ENCODE measurements around the gene PCDH8. TPM values are rescaled to one million over a fixed set of nuclear protein-coding genes. Genes with fewer than 3 reads are reported as not detected.

Gene PCDH8
- total RNA-seq, 1 experiment from 2014 or later: 4.8 TPM

DNA sequence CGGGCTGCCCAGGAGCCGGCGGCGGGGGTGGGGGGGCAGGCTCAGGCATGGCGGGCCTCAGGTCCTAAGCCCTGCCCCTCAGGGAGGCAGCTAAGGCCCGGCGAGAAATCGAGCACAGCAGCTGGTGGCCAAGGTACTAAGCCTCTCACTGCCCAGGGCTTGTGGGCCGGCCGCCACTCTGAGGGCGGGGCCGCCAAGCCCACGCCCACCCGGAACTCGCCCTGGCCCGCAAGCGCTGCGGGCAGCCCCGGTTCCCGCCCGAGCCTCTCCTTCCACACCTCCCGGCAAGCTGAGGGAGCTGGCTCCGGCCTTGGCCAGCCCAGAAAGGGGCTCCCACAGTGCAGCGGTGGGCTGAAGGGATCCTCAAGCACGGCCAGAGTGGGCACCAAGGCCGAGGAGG lies 33.1 kb downstream of the PCDH8 start:
- Histone ChIP-seq H3K36me3 (ENCODE audit: insufficient read depth, low read length, poor library complexity, severe bottlenecking) (no peaks in the 10 kb centered on the region), H3K4me3 (ENCODE audit: low read depth, low read length, poor library complexity, severe bottlenecking) (no peak overlapping the region), H3K27me3 (replicated peaks; ENCODE audit: insufficient read depth, low read depth, low read length, poor library complexity) (no peaks in the 10 kb centered on the region), H3K9me3 (ENCODE audit: low read depth, low read length, poor library complexity, severe bottlenecking) (no peaks in the 10 kb centered on the region), H3K4me1 (ENCODE audit: insufficient read depth, low read length, poor library complexity, severe bottlenecking) (peaks cover 4% of the 10 kb centered on the region), H3K27ac (ENCODE audit: low read depth, low read length, poor library complexity, severe bottlenecking) (no peak overlapping the region)
- no peak for TF ChIP-seq EZH2 (IDR thresholded peaks at IDR 0.05; ENCODE audit: borderline replicate concordance, low read depth, low read length, poor library complexity, severe bottlenecking)
- TF ChIP-seq, protein P1, sequence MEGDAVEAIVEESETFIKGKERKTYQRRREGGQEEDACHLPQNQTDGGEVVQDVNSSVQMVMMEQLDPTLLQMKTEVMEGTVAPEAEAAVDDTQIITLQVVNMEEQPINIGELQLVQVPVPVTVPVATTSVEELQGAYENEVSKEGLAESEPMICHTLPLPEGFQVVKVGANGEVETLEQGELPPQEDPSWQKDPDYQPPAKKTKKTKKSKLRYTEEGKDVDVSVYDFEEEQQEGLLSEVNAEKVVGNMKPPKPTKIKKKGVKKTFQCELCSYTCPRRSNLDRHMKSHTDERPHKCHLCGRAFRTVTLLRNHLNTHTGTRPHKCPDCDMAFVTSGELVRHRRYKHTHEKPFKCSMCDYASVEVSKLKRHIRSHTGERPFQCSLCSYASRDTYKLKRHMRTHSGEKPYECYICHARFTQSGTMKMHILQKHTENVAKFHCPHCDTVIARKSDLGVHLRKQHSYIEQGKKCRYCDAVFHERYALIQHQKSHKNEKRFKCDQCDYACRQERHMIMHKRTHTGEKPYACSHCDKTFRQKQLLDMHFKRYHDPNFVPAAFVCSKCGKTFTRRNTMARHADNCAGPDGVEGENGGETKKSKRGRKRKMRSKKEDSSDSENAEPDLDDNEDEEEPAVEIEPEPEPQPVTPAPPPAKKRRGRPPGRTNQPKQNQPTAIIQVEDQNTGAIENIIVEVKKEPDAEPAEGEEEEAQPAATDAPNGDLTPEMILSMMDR (conservative IDR thresholded peaks at IDR 0.05; ENCODE audit: low read depth, low read length): no peak
- ChIA-PET POLR2A (ENCODE audit: low non-redundant PET) (no interaction called here), CTCF (no interaction called here)
- BruUV-seq (replicated peaks): no TSS peak
- intact Hi-C loops (cut with micrococcal nuclease; ENCODE audit: unreplicated experiment): no loop called here
- DNase-seq (ENCODE audit: low spot score): no peak

DNA sequence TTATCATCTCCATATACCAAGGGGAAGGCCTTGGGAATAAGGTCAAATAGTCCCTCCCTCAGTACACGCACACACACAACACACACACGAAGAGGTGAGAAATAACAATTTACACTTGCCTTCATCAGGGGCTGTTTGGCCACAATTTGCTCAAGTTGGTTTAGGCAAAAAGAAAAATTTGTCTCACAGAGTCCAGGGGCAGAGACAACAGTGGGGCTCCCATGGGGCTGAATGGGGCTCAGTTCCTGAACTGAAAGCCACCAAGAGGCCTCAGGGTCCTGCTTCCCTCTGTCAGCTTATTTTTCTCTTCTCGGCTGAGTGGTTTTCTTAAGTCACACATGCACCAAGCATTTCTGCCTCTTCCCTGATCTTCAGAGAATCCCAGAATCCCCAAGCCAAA lies 35.5 kb downstream of the PCDH8 start:
- ChIA-PET CTCF (no interaction called here), POLR2A (ENCODE audit: low non-redundant PET) (no interaction called here)
- Histone ChIP-seq H3K9me3 (ENCODE audit: low read depth, low read length, poor library complexity, severe bottlenecking) (no peaks in the 10 kb centered on the region), H3K4me3 (ENCODE audit: low read depth, low read length, poor library complexity, severe bottlenecking) (no peak overlapping the region), H3K4me1 (ENCODE audit: insufficient read depth, low read length, poor library complexity, severe bottlenecking) (peaks cover 19% of the 10 kb centered on the region), H3K36me3 (ENCODE audit: insufficient read depth, low read length, poor library complexity, severe bottlenecking) (no peaks in the 10 kb centered on the region), H3K27me3 (replicated peaks; ENCODE audit: insufficient read depth, low read depth, low read length, poor library complexity) (no peaks in the 10 kb centered on the region), H3K27ac (ENCODE audit: low read depth, low read length, poor library complexity, severe bottlenecking) (no peak overlapping the region)
- no peak for DNase-seq (ENCODE audit: low spot score)
- no peak for TF ChIP-seq EZH2 (IDR thresholded peaks at IDR 0.05; ENCODE audit: borderline replicate concordance, low read depth, low read length, poor library complexity, severe bottlenecking)
- TF ChIP-seq, protein P1 (conservative IDR thresholded peaks at IDR 0.05; ENCODE audit: low read depth, low read length): no peak
- no TSS peak for BruUV-seq (replicated peaks)
- intact Hi-C loops (cut with micrococcal nuclease; ENCODE audit: unreplicated experiment): no loop called here

DNA sequence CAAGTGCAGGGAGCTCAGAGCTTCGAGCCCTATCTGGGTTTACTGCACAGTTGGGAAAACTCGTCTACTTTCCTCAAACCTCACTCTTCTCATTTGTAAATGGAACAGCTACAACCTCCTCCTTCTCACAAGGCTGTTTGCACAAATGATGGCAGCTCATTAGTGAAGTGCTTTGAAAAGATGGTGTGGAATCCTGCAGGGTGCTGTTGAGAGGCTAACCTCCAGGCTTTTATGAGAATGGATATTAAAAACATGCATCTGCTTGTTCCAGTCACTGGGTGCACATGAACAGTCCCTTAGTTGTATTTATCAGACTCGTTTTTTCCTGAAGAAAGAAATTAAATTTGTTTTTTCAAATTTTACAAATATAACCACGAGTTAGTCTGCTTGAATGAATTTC lies 36.6 kb downstream of the PCDH8 start:
- no peak for DNase-seq (ENCODE audit: low spot score)
- CTCF ChIA-PET: no interaction called here
- TF ChIP-seq, protein P1 (conservative IDR thresholded peaks at IDR 0.05; ENCODE audit: low read depth, low read length): no peak
- no peak for TF ChIP-seq EZH2 (IDR thresholded peaks at IDR 0.05; ENCODE audit: borderline replicate concordance, low read depth, low read length, poor library complexity, severe bottlenecking)
- BruUV-seq (replicated peaks): no TSS peak
- Histone ChIP-seq H3K36me3 (ENCODE audit: insufficient read depth, low read length, poor library complexity, severe bottlenecking) (no peaks in the 10 kb centered on the region), H3K27ac (ENCODE audit: low read depth, low read length, poor library complexity, severe bottlenecking) (no peak overlapping the region), H3K27me3 (replicated peaks; ENCODE audit: insufficient read depth, low read depth, low read length, poor library complexity) (no peaks in the 10 kb centered on the region), H3K4me1 (ENCODE audit: insufficient read depth, low read length, poor library complexity, severe bottlenecking) (peaks cover 19% of the 10 kb centered on the region), H3K9me3 (ENCODE audit: low read depth, low read length, poor library complexity, severe bottlenecking) (no peaks in the 10 kb centered on the region), H3K4me3 (ENCODE audit: low read depth, low read length, poor library complexity, severe bottlenecking) (no peak overlapping the region)
- POLR2A ChIA-PET (ENCODE audit: low non-redundant PET): no interaction called here
- intact Hi-C loops (cut with micrococcal nuclease; ENCODE audit: unreplicated experiment): no loop called here

All from A673 (cell line).